HG03442 (cell line): ENCODE measurements around the gene ZNF256.

Source experiments
- ATAC-seq: cut with Tn5 transposase; IDR thresholded peaks from one replicate; pipeline ENCODE4 v1.9.1; 2021; ENCODE audit warnings: mild to moderate bottlenecking, moderate library complexity; ENCODE audit not compliant: unreplicated experiment

ZNF256 gene

DNA sequence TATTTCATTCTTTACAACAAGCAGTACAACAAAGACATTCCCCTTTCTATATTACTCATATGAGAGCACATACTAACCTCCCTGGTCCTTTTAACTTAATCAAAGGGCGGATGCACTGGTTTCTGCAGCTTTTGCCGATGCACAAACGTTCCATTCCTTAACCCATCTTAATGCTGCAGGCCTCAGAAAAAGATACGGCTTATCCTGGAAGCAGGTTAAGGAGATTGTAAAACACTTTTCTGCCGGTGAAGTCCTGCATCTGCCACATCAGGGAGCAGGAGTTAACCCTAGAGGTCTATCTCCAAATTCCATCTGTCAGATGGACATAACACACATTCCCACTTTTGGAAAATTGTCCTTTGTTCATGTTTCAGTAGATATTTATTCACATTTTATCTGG lies 47.2 kb downstream of the ZNF256 start:
- no peak for ATAC-seq
